ENCODE measurements around the gene FEN1. TPM values are rescaled to one million over a fixed set of nuclear protein-coding genes. Genes with fewer than 3 reads are reported as not detected.

The FEN1 gene
- total RNA-seq, 2 donors from 2014 or later: 2.6 to 3.4 TPM

- Histone ChIP-seq H3K4me3 (no peak overlapping the region), H3K36me3 (replicated peaks in 1 of 2; ENCODE audit: insufficient read depth in 1 of 2, low read depth in 2 of 2) (no peaks in the 10 kb centered on the region), H3K27me3 (no peaks in the 10 kb centered on the region), H3K4me1 (no peaks in the 10 kb centered on the region), H3K9me3 (no peaks in the 10 kb centered on the region), H3K27ac (no peak overlapping the region)
- intact Hi-C loops (cut with DNase I): loop anchor here (10.0 kb wide), 1 partner anchor 278 kb away; no protein-coding TSS in a partner anchor
- 82 to 86% methylated on average over 5 of the region's 5 CpGs for WGBS, 2 donors
- TF ChIP-seq POLR2A (IDR thresholded peaks at IDR 0.05) (no peak), CTCF (IDR thresholded peaks at IDR 0.05) (no peak)
- ATAC-seq (no peak), DNase-seq (no peak)
Observed at GRCh38 chr11:61806785-61807184, 14.1 kb downstream of the FEN1 start.

- ATAC-seq: no peak
Observed at GRCh38 chr11:61810671-61811175, 18.0 kb downstream of the FEN1 start.

GRCh38 chr11:61811831-61812230, 19.1 kb downstream of the FEN1 start:
- no peak for DNase-seq
- TF ChIP-seq CTCF (IDR thresholded peaks at IDR 0.05) (no peak), POLR2A (IDR thresholded peaks at IDR 0.05) (no peak)
- no peak overlapping the region for H3K27ac ChIP-seq
- H3K27me3 ChIP-seq: no peaks in the 10 kb centered on the region
- intact Hi-C loops (cut with DNase I): no loop called here
- no peaks in the 10 kb centered on the region for H3K36me3 ChIP-seq (replicated peaks in 1 of 2; ENCODE audit: insufficient read depth in 1 of 2, low read depth in 2 of 2)
- 82 to 90% methylated on average over 5 of the region's 5 CpGs for WGBS, 2 donors
- peaks cover 24% of the 10 kb centered on the region for H3K4me1 ChIP-seq
- no peak overlapping the region for H3K4me3 ChIP-seq
- ATAC-seq: no peak
- H3K9me3 ChIP-seq: no peaks in the 10 kb centered on the region

More at GRCh38 chr11:61810671-61811175, 18.0 kb downstream of the FEN1 start:
- TF ChIP-seq POLR2A (IDR thresholded peaks at IDR 0.05) (no peak), CTCF (IDR thresholded peaks at IDR 0.05) (no peak)
- Histone ChIP-seq H3K36me3 (replicated peaks in 1 of 2; ENCODE audit: insufficient read depth in 1 of 2, low read depth in 2 of 2) (no peaks in the 10 kb centered on the region), H3K27me3 (no peaks in the 10 kb centered on the region), H3K9me3 (no peaks in the 10 kb centered on the region), H3K4me1 (peaks cover 14% of the 10 kb centered on the region), H3K27ac (no peak overlapping the region), H3K4me3 (no peak overlapping the region)
- no peak for DNase-seq
- 90 to 94% methylated on average over 7 to 8 of the region's 8 CpGs for WGBS, 2 donors
- intact Hi-C loops (cut with DNase I): no loop called here

- 96% methylated on average over 4 of the region's 4 CpGs for WGBS, 2 donors
- ATAC-seq (no peak), DNase-seq (no peak)
- H3K4me3 ChIP-seq: no peak overlapping the region
- H3K9me3 ChIP-seq: no peaks in the 10 kb centered on the region
- H3K27ac ChIP-seq: no peak overlapping the region
- no peaks in the 10 kb centered on the region for H3K27me3 ChIP-seq
- H3K4me1 ChIP-seq: peaks cover 30% of the 10 kb centered on the region
- TF ChIP-seq CTCF (IDR thresholded peaks at IDR 0.05) (no peak), POLR2A (IDR thresholded peaks at IDR 0.05) (no peak)
- intact Hi-C loops (cut with DNase I): no loop called here
- H3K36me3 ChIP-seq (replicated peaks in 1 of 2; ENCODE audit: insufficient read depth in 1 of 2, low read depth in 2 of 2): no peaks in the 10 kb centered on the region
Observed at GRCh38 chr11:61812736-61813411, 20.2 kb downstream of the FEN1 start.

Measured in body of pancreas (tissue), 4 donors.